GM19452 (cell line): ENCODE data around the gene TTLL4.

Experiments used
- ATAC-seq: cut with Tn5 transposase; IDR thresholded peaks from one replicate; pipeline ENCODE4 v1.9.1; 2021; ENCODE audit not compliant: unreplicated experiment

TTLL4 gene

GRCh38 chr2:218711550-218711929, 905 bp downstream of the TTLL4 start:
- ATAC-seq, result no peak

- ATAC-seq, result no peak
These were observed 3.3 kb downstream of the TTLL4 start for GRCh38 chr2:218713922-218714321.

GRCh38 chr2:218716070-218716469, 5.4 kb downstream of the TTLL4 start:
- no peak for ATAC-seq

GRCh38 chr2:218717262-218717661, 6.6 kb downstream of the TTLL4 start:
- ATAC-seq, result no peak

GRCh38 chr2:218718058-218718457, 7.4 kb downstream of the TTLL4 start:
- no peak for ATAC-seq

- ATAC-seq, result no peak
These were observed 8.8 kb downstream of the TTLL4 start for GRCh38 chr2:218719457-218719856.

- no peak for ATAC-seq
These were observed 9.7 kb downstream of the TTLL4 start for GRCh38 chr2:218720048-218721041.

- ATAC-seq, result no peak
These were observed 10.9 kb downstream of the TTLL4 start for GRCh38 chr2:218721488-218721887.

- ATAC-seq, result no peak
These were observed 11.3 kb downstream of the TTLL4 start for GRCh38 chr2:218721934-218722333.

- no peak for ATAC-seq
These were observed 11.8 kb downstream of the TTLL4 start for GRCh38 chr2:218722419-218722818.

GRCh38 chr2:218722876-218723785, 12.5 kb downstream of the TTLL4 start:
- no peak for ATAC-seq

GRCh38 chr2:218726004-218726574, 15.5 kb downstream of the TTLL4 start:
- no peak for ATAC-seq

- no peak for ATAC-seq
These were observed 17.0 kb downstream of the TTLL4 start for GRCh38 chr2:218727502-218728165.

GRCh38 chr2:218729640-218730039, 19.0 kb downstream of the TTLL4 start:
- no peak for ATAC-seq

GRCh38 chr2:218732052-218732760, 21.6 kb downstream of the TTLL4 start:
- no peak for ATAC-seq

GRCh38 chr2:218732761-218733158, 22.1 kb downstream of the TTLL4 start:
- ATAC-seq, result no peak

GRCh38 chr2:218733171-218734021, 22.8 kb downstream of the TTLL4 start:
- peak; percentile 58 for ATAC-seq

GRCh38 chr2:218734190-218734975, 23.7 kb downstream of the TTLL4 start:
- no peak for ATAC-seq
